NCI-H748 treated with DMSO at 0.1 percent for 48 hours (cell line): ENCODE data around the gene TCF3.
"Not testable (repeated sequence)": the region's sequence is repeated elsewhere in the genome, so short reads cannot be mapped to it uniquely, and the experiment has no call there.

Experiments used
- DNase-seq: peaks from one replicate; lab custom pipeline; 2025; lab: John Stamatoyannopoulos, UW

TCF3 gene

DNA sequence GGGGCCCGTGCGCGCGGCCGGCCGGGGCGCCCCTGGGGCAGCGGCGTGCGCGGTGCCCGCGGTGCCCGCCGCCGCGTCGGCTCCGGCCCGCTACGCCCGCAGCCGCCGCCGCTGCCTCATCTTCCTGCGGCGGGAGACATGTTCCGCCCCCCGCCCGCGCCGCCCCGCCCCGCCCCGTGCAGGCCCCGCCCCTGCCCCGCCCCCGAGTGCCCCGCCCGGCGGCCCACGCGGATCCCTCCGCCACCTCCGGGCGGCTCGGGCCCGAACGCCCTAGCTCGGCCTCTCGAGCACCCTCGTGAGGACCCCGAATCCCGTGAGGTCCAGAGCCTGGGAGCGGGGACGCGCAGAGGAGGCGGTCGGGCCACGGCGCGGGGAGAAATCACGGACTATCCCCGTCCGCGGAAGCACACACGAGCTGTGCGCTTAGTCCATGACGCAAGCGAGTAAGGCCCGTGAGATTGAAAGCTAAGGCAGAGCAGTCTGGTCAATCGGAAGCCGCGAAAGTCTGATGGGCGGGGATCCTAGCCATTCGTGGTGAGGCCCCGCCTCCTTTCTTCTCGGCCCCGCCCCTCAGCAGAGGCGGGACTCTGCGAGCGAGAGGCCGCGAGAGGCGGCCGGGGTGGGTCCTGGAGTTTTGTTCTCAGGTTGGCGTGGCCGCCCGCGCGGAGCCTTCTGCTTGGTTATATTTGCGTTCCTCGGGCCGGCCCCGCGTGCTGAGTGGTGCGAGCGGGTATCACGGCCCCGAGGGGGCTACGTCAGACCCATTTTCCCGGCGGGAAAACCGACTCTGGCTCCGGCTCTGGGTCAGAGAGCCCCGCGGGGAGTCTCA is at the start of gene TCF3:
Gene TCF3 (minus strand): TSS at position 145 of the 829 bp plus-strand sequence. CDS start 2,367 bp downstream, outside the sequence.
- peak; percentile 87 for DNase-seq

- DNase-seq = no peak
Measured at GRCh38 chr19:1700733-1701663, 48.6 kb upstream of the TCF3 start.

DNA sequence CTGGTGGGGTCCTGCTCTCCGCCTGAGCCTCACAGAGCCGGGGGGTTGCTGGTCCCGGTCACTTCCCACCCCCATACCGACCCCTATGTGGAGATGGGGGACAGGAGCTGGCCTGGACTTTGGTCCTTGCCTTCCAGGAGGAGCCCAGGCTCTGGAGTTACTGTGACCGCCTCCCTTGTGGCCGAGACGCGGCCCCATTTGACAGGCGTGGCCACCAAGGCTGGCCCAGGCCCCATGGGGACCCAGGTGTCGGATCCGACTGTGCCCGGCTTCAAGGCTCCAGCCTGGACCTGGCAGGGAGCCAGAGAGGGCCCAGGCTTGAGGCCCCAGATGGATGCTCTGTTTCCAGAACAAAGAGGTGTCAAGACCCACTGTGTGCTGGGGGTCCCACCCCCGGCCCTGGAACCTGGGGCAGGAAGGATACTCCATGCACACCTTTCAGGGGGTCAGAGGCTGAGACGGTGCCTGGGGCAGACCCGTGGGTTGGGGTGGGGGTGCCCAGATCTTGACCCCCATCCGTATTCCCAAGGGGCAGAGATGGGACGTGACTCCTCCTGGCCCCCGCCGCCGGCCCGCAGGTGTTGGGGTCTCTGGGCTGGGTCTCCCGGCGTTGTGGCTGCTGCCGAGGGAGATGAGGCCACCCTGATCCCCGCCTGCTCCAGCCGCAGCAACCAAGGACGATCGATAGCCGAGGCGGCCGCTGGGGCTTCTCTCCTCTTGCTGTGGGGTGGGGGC is 47.8 kb upstream of the TCF3 start:
- DNase-seq = no peak

DNA sequence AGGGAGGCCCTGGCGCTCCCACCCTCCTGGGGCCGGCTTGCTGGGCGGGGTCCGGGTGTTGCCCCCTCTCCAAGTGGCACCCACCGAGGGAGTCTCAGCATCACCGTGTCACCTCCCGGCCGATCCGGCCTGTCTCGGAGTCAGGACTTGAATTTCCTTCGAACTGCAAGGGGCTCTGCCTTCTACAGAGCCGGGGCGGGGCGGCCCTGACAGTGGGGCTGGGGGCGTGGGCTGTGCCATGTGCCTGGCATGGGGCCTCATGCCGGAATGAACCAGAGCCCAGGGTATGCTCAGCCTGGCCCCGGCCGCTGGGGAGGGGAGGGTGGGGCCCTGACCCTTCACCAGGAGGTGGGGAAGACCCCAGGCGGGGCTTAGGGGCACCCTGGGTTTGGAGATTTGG is 47.0 kb upstream of the TCF3 start:
- DNase-seq = no peak

DNA sequence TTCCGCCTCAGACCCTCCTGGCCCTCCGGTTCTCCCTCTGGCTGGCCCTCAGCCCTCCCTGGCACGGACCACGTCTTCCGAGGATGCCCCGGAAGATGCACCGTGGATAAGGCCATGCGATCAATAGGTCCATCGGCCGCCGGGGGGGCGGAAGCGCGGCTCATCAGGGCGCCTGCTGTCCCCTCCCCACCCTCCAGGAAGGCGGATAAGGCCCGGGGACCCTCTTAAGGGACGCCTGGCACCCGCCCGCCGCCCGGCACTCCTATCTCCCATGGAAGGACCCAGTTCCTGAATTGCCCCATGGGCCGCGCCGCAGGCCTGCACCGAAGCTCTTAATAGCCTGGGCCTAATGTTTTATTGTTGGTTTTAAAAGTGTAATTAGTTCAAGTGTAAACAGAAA is 46.2 kb upstream of the TCF3 start:
- DNase-seq = no peak

DNA sequence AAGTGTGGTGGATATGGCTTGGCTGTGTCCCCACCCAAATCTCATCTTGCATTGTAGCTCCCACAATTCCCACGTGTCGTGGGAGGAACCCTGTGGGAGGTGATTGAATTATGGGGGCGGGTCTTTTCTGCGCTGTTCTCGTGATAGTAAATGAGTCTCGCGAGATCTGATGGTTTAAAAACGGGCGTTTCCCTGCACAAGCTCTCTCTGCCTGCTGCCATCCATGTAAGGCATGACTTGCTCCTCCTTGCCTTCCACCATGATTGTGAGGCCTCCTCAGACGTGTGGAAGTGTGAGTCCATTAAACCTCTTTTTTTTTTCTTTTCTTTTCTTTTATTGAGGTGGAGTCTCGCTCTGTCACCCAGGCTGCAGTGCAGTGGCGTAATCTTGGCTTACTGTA is 43.1 kb upstream of the TCF3 start:
- not testable (repeated sequence) for DNase-seq

- DNase-seq = no peak
Measured at GRCh38 chr19:1691589-1692290, 39.3 kb upstream of the TCF3 start.

DNA sequence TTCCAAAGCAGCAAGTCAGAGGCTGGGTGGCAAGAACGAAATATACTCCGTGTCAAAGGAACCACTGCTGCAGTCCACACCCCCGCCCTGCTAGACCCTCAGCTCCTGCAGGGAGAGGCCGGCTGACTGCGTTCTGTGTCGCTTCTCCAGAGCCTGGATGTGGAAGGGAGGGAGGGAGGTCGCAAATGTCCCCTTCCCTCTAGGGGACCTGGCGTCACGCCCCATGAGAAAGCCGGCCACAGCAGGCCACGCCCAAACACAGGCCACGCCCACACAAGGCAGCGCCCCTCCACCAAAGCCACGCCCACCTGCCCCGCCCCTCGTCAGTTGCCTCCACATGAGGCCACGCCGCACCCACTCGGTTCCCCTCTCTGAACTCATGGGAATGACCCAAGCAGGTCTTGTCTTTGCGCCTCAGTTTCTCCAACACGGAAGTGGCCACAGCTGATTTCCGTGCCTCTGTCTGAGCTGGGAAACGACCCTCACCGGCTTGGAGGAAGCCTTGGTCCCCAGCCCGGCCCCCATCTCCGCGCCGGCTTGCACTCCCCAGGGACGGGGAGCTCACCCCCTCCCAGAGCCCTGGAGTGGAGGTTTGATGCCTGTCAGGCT is 38.4 kb upstream of the TCF3 start:
- no peak for DNase-seq

- DNase-seq = not testable (repeated sequence)
Measured at GRCh38 chr19:1685785-1686184, 33.4 kb upstream of the TCF3 start.

DNA sequence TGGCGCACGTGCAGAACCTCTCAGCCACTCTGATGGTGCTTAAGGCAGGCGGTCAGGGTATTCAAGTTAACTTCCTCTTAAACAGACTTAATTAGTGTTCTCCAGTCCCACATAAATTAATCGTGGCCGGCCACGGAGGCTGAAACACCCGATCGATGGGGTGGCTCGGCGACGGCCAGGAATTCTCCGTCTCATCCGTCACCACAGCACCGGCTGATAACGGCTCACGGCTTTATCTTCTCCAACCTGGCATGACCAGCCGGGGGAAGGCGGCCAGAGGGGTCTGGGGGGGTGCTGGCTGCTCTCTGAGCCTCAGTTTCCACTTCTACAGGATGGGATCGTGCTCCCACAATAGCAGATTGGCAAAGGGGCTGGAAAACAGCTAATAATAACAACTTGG is 32.6 kb upstream of the TCF3 start:
- no peak for DNase-seq

DNA sequence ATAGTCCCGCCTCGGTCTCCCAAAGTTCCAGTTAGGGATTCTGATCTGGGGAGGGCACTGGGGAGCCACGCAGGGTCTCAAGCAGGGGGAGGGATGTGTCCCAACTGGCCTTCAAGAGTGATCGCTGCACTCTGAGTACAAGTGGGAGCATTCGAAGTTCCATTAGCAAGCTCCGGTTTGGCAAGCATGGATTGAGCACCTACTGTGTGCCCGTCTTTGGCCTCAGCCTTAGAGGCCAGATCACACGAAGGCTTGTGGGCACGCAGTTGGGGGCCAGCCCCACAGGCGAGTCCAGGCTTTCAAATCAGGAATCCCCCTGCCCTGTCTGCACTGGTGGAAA is 32.1 kb upstream of the TCF3 start:
- DNase-seq = no peak

- no peak for DNase-seq
Measured at GRCh38 chr19:1683869-1684572, 31.6 kb upstream of the TCF3 start.

DNA sequence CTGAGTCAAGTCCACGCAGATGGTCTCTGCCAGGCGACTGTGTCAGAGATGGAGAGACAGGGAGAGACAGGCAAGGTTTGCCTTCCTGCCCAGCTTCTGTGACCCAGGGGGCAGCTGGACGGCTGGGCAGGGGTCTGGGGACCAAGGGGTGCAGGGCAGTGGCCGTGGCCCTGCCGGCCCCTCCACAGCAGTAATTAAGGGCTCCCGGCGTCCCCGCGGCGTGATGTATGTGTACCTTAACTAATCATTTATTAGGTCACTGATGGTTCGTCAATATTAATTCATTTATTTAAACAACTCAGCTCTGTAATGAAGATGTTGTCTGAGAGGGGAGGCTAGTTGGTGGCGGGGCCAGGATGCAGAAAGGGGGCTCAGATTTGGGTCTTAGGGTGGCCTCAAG is 28.6 kb upstream of the TCF3 start:
- no peak for DNase-seq

DNA sequence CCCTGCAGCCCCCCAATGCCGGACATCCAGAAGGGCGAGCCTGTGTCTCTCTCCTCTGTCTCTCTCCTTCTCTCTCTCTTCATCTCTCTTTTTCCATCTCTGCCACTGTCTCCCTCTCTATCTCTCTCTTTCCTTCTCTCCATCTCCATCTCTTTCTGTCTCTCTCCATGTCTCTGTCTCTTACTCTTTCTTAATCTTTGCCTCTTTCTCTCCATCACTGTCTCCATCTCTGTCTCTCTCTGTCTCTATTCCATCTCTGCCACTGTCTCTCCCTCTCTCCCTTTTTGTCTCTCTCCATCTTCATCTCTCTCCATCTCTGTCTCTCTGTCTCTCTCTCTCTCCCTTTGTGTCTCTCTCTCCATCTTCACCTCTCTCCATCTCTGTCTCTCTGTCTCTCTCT is 25.7 kb upstream of the TCF3 start:
- no peak for DNase-seq

DNA sequence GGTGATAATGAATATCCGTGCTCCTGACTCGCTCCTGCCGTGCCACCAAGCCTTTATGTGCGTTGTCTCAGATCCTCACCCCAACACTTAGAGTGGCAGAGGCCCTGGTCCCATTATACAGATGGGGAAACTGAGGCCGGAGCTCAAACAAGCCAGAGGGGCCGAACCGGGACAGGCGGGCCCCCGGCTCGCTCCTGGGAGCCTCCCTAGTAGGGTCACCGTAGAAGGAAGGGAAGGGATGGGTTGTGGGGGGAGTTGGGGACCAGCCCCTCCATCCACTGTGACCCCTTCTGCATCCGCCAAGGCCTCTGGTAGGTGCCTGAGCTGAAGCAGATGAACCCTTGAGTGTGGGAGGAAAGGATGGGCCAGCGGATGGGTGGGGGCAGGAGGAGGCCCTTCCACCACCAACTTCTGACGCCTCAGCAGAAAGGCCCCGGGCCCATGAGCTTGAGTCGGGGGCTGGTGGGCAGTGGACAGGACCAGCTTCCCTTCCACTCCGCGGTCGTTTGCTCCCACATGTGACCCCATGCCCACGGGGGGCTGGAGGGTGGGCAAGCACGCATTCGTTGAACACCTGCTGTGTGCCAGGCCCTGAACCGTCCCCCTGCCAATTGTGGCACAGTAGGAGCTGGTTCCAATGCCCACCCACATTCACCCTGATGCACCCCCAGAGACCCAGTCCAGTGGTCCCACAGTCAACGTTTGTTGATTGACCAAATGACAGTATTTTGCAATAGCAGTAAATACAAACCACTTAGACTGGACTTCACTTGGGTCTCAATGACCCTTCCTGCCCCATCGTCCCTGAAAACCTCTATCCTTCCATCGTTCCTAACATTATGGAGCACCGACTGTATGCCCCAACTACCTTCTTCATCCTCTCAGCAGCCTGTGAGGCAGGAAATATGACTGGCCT is 24.2 kb upstream of the TCF3 start:
- no peak for DNase-seq

DNA sequence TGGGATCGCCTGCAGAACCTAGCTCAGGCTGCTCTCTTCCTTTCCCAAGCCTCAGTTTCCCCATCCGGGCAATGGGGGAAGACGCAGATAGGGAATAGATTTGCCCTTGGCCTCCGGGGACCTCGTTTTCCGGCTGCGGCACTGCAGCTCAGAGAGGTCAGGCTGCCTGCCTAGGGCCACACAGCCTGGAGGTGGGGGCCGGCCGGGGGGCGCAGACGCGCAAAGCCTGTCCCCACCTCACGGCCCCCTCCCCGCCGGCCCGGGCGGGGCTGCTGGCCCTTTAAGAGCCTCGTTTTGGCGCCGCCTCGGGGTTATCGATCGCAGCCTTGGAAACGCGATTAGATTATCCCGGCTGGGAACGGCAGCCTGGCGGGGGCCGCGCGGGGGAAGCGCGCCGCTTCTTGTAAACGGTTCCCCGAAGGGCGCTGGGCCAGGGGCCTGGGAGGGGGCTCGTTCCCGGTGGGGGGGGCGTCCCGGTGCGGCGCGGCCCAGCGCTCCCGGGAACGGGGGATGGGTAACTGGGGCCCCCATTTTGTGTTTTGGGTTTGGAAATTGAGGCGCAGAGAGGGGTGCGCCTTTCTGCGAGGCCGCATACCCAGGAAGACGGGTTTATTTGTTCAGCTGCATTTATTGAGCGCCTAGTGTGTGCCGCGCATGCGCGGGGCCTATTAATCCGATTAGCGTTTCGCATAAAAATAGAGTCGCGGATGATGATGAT is 23.4 kb upstream of the TCF3 start:
- no peak for DNase-seq

GRCh38 chr19:1674293-1674679 is 21.9 kb upstream of the TCF3 start:
- no peak for DNase-seq

GRCh38 chr19:1673645-1674292 is 21.4 kb upstream of the TCF3 start:
- DNase-seq = no peak
